GM18909 (cell line): ENCODE measurements around the gene ANKRD24.
"Not testable (repeated sequence)": the region's sequence is repeated elsewhere in the genome, so short reads cannot be mapped to it uniquely, and the experiment has no call there.

Experiments used
- ATAC-seq: cut with Tn5 transposase; IDR thresholded peaks from one replicate; pipeline ENCODE4 v1.9.1; 2021; ENCODE audit warnings: mild to moderate bottlenecking; ENCODE audit not compliant: unreplicated experiment, poor library complexity

Gene ANKRD24

DNA sequence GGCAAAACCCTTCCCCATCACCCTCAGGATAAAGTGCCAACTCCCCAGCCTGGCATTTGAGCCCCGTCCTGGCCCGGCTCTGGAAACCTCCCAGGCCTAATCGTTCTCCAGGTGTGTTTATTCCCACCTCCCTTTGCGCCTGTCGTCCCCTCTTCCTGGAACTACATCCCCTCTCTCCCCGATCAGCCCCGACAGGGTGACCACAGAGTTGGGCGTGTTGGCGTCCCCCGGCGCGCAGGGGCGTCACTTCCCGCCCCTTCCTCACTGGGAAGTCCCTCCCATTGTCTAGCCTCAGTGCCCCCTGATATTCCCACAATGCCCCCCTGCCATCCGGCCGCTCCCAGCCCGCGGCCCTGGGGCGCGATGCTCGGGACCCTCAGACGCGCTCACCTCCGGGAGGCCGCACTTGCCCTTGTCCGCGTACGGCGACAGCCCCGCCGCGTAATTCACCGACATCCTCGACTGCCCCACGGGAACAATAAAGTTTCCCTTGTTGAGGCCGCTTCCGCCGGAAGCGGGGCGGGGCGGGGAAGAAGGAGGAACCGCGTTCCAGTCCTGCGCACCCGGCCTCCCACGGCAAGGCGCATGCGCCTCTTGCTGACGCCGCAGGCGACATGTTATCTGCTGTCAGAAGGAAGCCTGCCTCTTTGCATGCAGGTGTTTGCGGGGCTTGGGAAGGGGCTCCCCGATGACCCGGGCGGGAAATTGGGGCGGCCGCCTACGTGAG, at the start of gene ANKRD24, which contains the start of gene SIRT6:
TSS of gene ANKRD24 (plus strand) at position 606 of the 727 bp plus-strand sequence. CDS start 3,737 bp downstream, outside the sequence.
TSS of gene SIRT6 (minus strand) at position 480 of the 727 bp plus-strand sequence. CDS start at position 456, 24 bp downstream.
- ATAC-seq: peak; percentile 79

DNA sequence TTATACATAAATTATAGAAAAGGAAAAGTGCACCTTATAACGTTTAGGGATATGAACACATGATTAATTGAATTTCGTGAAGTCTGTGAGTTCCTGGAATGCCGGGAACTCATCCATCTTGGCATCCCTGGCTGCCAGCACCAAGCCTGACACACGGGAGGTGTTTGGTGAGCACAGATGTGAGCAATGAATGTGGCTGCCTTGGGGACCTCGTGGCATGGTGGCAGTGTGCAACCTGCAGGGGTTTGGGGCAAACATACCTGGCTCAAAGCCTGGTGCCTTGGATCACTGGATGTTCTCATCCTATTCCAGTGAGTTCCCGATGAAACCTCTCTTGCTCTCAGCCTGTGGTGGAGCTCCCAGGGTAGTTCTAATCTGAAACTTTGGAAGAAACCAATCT, 48.1 kb upstream of the ANKRD24 start:
- ATAC-seq: no peak

DNA sequence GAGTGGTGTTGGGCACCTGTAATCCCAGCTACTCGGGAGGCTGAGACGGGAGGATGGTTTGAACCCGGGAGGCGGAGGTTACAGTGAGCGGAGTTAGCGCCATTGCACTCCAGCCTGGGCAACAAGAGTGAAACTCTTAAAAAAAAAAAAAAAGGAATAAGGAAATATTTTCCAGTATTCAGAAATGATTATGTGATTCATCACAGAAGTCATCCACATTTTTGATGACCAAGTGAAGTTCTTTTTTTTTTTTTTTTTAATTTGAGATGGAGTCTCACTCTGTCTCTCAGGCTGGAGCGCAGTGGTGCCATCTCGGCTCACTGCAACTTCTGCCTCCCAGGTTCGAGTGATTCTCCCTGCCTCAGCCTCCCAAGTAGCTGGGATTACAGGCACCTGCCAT, 47.1 kb upstream of the ANKRD24 start:
- ATAC-seq: not testable (repeated sequence)

DNA sequence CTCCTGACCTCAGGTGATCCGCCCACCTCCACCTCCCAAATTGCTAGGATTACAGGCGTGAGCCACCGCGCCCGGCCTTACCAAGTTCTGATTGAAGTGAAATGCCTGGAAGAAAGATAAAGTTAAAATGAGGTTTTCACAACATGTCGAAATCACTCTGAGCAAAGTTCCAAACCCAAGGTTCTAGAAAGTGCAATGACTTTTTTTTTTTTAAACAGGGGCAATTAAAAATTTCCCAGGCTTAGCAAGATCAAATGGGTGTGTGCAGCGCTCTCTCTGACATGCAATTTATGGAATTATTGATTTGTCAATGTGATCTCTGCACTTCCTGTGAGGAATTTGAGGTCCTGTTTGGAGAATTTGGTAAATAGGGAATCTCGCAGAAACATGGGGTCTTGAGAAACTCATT, 45.8 kb upstream of the ANKRD24 start:
- ATAC-seq: no peak

DNA sequence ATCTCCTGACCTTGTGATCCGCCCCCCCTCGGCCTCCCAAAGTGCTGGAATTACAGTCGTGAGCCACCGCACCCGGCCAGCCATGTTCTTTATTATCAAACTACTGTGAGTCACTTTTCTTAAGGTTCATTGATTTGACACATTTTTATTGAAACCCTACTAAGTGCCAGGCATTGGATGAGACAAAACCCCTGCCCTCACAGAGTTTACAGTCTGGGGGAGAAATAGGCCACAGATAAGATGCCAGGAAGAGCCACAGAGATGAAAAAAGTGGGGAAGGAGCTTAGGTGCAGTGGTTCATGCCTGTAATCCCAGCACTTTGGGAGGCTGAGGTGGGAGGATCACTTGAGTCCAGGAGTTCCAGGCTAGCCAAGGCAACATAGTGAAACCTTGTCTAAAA, 44.0 kb upstream of the ANKRD24 start:
- ATAC-seq: no peak

DNA sequence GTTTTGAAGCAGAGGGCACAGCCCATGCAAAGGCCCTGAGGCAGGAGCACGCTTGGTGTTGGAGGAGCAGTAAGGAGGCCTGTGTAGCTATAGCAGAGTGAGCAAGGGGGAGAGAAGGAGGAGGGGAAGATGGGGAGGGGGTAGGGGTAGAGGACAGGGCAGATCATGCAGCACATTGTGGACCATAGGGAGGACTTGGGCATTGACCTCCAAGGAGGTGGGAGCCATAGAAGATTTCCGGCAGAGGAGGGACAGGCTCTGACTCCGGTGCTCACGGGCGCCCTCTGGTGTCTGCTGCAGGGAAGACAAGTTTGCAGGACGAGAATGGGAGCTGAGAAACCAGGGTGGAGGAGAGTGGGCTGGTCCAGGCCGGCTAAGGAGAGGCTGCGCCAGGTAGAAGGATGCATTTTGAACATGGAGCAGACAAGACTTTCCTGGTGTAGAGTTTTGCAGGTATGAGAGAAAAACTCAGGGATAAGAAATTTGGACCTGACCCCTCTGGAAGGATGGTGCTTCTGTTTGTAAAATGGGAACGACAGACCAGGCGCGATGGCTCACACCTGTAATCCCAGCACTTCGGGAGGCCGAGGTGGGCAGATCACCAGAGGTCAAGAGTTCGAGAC, 42.8 kb upstream of the ANKRD24 start:
- ATAC-seq: no peak

DNA sequence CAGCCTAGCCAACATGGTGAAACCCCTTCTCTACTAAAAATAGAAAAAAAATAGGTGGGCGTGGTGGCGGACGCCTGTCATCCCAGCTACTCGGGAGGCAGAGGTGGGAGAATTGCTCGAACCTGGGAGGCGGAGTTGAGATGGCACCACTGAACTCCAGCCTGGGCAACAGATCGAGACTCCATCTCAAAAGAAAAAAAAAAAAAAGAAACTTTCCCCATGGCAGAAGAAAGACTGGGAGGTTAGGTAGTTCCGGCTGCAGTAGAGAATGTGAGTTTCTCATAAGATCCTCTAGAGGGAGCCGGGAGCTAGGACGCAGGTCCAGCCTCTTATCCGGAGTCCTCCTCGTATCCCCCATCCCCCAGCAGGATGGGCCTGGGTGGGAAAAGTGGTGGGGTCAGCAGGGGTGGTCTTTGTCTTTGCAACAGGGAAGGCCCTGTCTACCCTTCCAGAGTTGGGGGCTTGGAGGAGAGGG, 42.2 kb upstream of the ANKRD24 start:
- no peak for ATAC-seq

DNA sequence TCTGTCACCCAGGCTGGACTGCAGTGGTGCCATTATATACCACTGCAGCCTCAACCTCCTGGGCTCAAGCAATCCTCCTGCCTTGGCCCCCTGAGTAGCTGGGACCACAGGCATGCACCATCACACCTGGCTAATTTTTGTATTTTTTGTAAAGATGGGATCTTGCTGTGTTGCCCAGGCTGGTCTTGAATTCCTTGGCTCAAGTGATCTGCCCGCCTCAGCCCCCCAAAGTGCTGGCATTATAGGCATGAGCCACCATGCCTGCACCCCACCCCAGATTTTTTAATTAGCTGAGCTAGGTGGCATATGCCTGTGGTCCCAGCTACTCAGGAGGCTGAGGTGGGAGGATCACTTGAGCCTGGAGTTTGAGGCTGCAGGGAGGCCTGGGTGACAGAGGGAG, 39.6 kb upstream of the ANKRD24 start:
- not testable (repeated sequence) for ATAC-seq

DNA sequence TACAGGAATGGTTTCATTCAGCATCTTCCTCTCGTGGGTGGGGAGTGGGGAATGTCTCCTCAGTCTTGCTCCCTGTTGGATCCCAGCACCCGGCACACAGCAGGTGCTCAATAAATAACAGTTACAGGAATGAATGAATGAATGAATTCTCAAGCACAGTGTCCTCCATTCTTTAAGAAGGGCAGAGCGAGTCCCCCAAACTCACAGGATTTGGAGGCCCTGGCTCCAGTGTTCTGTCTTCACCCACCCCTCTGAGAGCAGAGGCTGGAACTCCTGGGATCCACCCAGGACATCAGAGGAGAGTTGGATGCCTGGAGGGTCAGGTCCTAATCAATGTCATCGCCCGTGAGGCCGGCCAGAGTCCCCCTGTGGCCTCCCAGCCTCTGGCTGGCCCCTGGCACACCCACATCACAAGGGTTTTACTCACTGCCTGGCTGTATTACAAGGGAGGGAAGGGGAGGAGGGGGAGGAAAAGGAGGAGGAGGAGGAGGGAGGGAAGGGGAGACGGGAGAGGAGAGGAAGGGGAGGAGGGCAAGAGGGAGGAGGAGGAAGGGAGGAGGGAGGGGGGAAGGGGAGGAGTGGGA, 37.7 kb upstream of the ANKRD24 start:
- no peak for ATAC-seq

DNA sequence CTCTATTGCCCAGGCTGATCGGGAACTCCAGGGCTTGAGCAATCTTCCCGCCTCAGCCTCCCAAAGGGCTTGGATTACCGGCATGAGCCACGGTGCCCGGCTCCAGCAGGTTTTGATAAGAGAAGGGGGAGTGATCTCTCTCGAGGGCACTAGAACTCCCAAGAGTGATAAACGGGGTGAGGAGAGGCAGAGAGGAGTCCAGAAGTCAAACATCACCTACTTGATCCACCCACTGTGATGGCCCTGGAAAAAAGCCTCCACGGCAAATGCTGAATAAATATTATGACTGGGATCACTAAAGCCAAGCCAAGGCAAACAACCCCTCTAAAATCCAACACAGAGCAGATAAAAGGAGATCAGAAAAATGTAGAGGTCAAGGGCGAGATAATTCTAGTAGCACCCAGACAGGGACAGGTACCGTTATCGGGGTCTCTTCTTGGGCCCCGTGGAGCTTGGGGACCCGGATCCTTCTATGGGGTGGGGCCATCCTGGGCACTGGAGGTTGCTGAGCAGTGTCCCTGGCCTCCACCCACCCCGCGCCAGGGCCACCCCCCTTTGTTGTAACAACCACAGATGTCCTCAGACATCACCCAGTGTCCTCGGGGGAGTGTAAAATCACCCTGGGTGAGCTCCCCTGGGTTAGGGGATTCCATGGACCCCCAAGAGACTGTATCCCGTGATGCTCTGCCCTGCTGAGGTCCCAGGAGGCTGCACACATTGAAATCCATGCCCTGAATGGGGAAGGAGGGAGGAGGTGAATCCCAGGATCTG, 32.8 kb upstream of the ANKRD24 start:
- no peak for ATAC-seq

DNA sequence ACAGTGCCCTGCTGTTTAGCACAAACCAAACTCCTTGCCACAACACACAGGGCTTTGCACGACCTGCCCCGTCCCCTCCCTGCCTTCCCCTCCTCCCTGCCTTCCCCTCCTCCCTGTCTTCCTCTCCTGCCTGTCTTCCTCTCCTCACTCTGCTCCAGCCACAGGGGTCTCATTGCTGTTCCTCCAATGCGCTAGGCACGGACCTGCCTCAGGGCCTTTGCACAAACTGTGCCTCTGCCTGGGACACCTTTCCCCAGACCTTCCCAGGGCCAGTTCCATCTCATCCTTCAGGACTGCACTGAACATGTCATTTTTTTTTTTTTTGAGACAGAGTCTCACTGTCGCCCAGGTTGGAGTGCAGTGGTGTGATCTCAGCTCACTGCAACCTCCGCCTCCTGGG, 30.9 kb upstream of the ANKRD24 start:
- ATAC-seq: no peak

DNA sequence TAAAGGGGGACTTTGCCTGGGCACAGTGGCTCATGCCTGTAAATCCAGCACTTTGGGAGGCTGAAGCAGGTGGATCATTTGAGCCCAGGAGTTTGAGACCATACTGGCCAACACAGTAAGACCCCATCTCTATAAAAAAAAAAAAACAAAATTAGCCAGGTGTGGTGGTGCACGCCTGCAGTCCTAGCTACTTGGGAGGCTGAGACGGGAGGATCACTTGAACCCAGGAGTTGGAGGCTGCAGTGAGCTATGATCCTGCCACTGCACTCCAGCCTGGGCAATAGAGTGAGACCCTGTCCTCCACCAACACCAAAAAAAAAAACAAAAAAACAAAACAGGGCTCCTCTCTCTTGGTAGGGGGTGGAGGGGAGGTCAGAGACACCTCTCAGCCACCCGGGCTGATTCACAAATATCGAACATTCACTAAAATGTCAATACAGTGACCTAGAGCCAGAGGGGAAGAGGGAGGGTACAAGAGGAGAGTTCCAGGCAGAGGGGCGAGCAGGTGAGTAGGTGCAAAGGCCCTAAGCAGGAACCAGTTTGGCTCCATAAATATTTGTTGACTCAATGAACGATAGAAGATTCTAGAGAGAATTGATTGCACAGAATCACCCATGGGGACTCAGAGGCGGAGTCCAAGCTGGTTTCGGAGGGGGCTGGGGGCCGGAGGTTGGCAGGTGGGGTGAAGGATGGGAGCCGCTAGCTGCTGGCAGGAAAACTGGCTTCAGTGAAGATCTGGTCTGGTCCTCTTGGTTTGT, 30.1 kb upstream of the ANKRD24 start:
- ATAC-seq: no peak

DNA sequence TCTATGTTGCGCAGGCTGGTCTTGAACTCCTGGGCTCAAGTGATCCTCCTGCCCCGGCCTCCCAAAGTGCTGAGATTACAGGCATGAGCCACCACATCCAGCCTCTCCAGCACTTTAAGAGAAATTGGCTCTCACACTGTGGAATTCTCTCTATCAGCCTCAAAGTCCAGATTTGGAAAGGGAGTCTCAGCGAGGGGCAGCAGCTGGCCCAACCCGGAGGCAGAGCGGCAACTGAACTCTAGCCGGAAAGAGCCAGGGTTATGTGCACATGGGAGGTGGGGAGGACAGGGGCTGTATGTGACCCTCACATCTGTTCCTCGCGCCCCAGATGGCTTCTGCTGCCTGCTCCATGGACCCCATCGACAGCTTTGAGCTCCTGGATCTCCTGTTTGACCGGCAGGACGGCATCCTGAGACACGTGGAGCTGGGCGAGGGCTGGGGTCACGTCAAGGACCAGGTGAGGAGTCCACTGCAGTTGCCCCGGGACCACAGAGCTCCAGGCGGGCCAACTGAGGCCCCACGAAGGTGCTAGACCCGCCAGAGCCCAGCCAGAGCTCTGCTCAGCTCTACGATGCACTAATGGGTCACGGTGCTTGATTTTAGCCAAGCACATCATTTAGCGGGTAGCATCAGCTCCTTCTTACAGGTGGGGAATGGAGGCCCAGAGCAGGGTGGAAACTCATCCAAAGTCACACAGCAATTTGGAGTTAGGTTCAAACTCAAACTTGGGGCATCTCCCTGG, 27.7 kb upstream of the ANKRD24 start:
- no peak for ATAC-seq

DNA sequence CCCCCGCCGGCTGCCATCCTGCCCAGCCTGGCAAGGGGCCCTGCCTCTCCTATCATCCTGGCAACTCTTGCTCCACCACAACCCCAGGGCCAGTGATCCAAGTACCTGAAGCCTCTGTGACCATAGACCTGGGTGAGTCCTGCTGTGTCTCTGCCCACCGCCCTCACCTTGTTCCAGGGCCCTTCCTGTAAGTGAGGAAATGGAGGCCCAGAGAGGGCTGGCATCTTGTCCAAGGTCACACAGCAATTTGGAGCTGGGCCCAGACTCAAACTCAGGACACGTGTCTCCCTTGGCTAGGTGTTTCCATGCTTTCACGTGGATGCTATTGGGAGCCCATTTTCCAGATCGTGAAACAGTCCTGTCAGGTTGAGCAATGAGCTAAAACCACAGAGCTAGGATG, 25.3 kb upstream of the ANKRD24 start:
- ATAC-seq: no peak

DNA sequence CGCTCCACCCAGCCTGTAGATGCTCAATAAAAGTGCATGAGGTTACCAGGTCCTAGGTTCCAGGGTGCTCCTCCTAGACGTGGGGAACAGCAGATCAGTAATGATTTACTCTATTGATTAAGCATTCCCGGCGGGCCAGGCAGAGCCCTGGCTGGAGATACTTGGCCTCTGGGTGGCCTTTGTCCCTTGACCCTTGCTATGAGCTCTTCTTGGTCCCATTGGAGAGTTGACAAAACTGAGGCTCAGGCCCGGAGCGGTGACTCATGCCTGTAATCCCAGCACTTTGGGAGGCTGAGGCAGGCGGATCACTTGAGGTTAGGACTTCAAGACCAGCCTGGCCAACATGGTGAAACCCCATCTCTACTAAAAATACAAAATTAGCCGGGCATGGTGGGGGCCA, 24.5 kb upstream of the ANKRD24 start:
- not testable (repeated sequence) for ATAC-seq

DNA sequence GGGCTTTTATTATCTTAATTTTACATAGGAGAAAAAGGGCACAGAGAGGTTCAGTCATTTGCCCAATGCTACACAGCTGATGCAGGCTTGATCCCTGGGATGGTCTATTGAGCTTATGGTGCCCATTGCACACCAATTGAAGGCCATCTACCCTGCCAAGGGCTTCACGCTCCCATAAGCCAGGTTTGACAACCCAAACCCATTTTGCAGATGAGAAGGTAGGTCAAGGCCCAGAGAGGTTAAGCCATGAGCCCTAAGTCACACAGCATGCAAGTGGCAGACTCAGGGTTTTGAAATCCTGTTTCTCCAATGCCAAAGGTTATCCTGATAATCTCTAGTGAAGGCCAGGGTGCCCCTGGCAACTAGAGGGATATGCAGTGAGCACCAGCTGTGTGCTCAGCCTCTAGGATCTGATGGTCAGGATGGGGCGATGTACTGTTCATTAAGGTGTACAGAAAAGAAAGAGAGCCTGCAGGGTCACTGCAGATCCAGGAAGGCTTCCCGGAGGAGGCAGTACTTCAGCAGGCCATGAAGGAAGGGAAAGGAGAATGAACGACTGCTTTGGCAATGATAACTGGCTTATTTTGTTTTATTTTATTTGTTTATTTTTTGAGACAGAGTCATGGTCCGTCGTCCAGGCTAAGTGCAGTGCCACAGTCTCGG, 20.9 kb upstream of the ANKRD24 start:
- no peak for ATAC-seq

DNA sequence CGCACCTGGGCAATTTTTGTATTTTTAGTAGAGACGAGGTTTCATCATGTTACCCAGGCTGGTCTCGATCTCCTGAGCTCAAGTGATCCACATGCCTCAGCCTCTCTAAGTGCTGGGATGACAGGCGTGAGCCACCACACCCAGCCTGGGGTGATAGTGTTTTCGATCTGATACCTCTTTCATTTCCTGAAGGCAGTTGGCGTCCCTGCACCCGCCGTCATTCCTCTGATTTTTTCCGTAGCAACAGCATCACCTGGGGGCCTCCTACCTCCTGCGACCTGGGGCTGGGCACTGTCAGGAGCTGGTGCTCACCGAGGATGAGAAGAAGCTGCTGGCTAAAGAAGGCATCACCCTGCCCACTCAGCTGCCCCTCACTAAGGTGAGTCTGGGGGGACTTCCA, 18.2 kb upstream of the ANKRD24 start:
- ATAC-seq: no peak

DNA sequence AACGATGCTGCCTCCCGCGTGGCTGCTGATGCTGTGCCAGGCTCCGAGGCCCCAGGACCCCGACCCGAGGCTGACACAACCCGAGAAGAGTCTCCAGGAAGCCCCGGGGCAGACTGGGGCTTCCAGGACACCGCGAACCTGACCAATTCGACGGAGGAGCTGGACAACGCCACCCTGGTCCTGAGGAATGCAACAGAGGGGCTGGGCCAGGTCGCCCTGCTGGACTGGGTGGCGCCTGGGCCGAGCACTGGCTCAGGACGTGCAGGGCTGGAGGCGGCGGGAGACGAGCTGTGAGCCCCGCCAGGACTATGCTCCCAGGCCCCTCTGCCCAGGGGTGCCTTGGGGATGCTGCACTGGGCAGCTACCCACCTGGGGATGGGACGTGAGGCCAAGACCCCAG, 10.8 kb upstream of the ANKRD24 start:
- no peak for ATAC-seq
